Measurements from ENCODE around the gene OR6S1. TPM values are rescaled to one million over a fixed set of nuclear protein-coding genes. Genes with fewer than 3 reads are reported as not detected.
A peak's percentile ranks its signal among the peaks of the same experiment; 100 is the strongest.

Gene OR6S1
- total and polyA plus RNA-seq, 2 of the 8 experiments (the other 6 are each of a cell fraction or from before 2014, with no cell fraction given): not detected

GRCh38 chr14:20627346-20628027, 14.0 kb downstream of the OR6S1 start:
- no peaks in the 10 kb centered on the region for H4K20me1 ChIP-seq (replicated peaks in 1 of 2; ENCODE audit: control insufficient read depth in 1 of 2, insufficient read depth in 2 of 2, low read length in 2 of 2)
- H3K79me2 ChIP-seq (ENCODE audit: control insufficient read depth in 1 of 2, insufficient read depth in 2 of 2, low read length in 2 of 2): no peaks in the 10 kb centered on the region
- H3K4me1 ChIP-seq (replicated peaks in 1 of 4; ENCODE audit: control insufficient read depth in 3 of 4, insufficient read depth in 4 of 4, low read length in 3 of 4): peaks cover 0 to 10% (median 1%) of the 10 kb centered on the region in 4 experiments; a peak in 2 of 7 replicates
- peak overlapping the region; percentile 63 to 95 for H3K4me2 ChIP-seq (ENCODE audit: insufficient read depth in 1 of 2, low read depth in 2 of 2, low read length in 2 of 2)
- POLR2A ChIA-PET (ENCODE audit: partially characterized antibody): interaction anchor here (1.4 kb wide), 1 partner anchor 158 kb away, joined by 4 read pairs; the partner anchor contains the start of gene PNP
- TF ChIP-seq SIN3A (conservative IDR thresholded peaks at IDR 0.05 in 1 of 2, IDR thresholded peaks at IDR 0.05 in 1 of 2; ENCODE audit: low read depth in 1 of 2, low read length in 2 of 2) (no peak), BACH1 (IDR thresholded peaks at IDR 0.05; ENCODE audit: low read length) (no peak), SP2 (IDR thresholded peaks at IDR 0.05; ENCODE audit: low read length) (no peak), CBX8 (IDR thresholded peaks at IDR 0.05; ENCODE audit: borderline replicate concordance, low read depth, low read length) (no peak), HDAC2 (IDR thresholded peaks at IDR 0.05; ENCODE audit: borderline replicate concordance in 1 of 2, low read depth in 2 of 2, low read length in 2 of 2) (no peak), JUND (IDR thresholded peaks at IDR 0.05; ENCODE audit: low read length) (no peak), JUN (IDR thresholded peaks at IDR 0.05; ENCODE audit: low read depth, low read length) (no peak), CHD2 (IDR thresholded peaks at IDR 0.05; ENCODE audit: low read length) (no peak)
- no peaks in the 10 kb centered on the region for H3K9me3 ChIP-seq (ENCODE audit: insufficient read depth in 2 of 2, low read depth in 1 of 2, low read length in 1 of 2)
- peaks cover 0 to 27% (median 17%) of the 10 kb centered on the region in 4 experiments; a peak in 6 of 7 replicates for H3K27me3 ChIP-seq (replicated peaks in 1 of 4; ENCODE audit: control insufficient read depth in 3 of 4, extremely low read depth in 1 of 4, insufficient read depth in 3 of 4, low read length in 3 of 4)
- peak overlapping the region in 2 of 4 experiments; percentile 24 to 75; a peak in 4 of 8 replicates for H3K4me3 ChIP-seq (ENCODE audit: extremely low read depth in 1 of 4, insufficient read depth in 2 of 4, low read depth in 3 of 4, low read length in 4 of 4)
- no peak overlapping the region for H3K27ac ChIP-seq (ENCODE audit: low read depth, low read length)
- H3K56ac ChIP-seq (replicated peaks; ENCODE audit: insufficient read length, low read depth, low read length): no peak overlapping the region
- H2AK5ac ChIP-seq (ENCODE audit: low read depth, low read length): no peak overlapping the region
- no peak overlapping the region for H2BK5ac ChIP-seq (ENCODE audit: low read depth, low read length)
- H3K23me2 ChIP-seq (ENCODE audit: low read depth, low read length): peaks cover 37% of the 10 kb centered on the region
- H4K8ac ChIP-seq (ENCODE audit: extremely low read depth, insufficient read depth, low read length): no peak overlapping the region
- no peak overlapping the region for H2BK12ac ChIP-seq (ENCODE audit: low read depth, low read length)
- WGBS, 2 experiments (ENCODE audit: extremely low coverage in 1 of 2, insufficient coverage in 1 of 2, insufficient read length in 1 of 2, insufficient replicate concordance in 2 of 2, low coverage in 1 of 2, low lambda C conversion rate in 2 of 2, missing lambda C conversion rate in 1 of 2): 57% methylated on average over 5 of the region's 5 CpGs; no CpG with 5 or more reads in 1 of the 2 experiments
- no peak overlapping the region for H4K91ac ChIP-seq (replicated peaks; ENCODE audit: insufficient read length, low read length)
- H3K23ac ChIP-seq (ENCODE audit: insufficient read length): no peak overlapping the region
- no peaks in the 10 kb centered on the region for H3K79me1 ChIP-seq (ENCODE audit: low read depth, low read length)
- H2BK120ac ChIP-seq (replicated peaks; ENCODE audit: low read depth, low read length): no peak overlapping the region
- no peak overlapping the region for H4K5ac ChIP-seq (ENCODE audit: insufficient read length, low read depth, low read length)
- DNase-seq (ENCODE audit: low read depth in 1 of 2, low spot score in 2 of 2): no peak
- CTCF ChIA-PET (ENCODE audit: partially characterized antibody): no interaction called here
- H3K4ac ChIP-seq (replicated peaks; ENCODE audit: insufficient read length, low read depth, low read length): no peak overlapping the region
- no peak overlapping the region for H3K18ac ChIP-seq (ENCODE audit: extremely low read depth, low read length)
- H3K14ac ChIP-seq (ENCODE audit: insufficient read length): no peak overlapping the region
- no peak overlapping the region; the same call in 1 of the 2 replicates for H2AFZ ChIP-seq (ENCODE audit: low read length)
- H2BK20ac ChIP-seq (ENCODE audit: low read length): no peak overlapping the region
- H3K36me3 ChIP-seq (ENCODE audit: control insufficient read depth in 2 of 4, insufficient read depth in 4 of 4, low read length in 3 of 4): no peaks in the 10 kb centered on the region
- no peak for FAIRE-seq
- H3K9ac ChIP-seq (replicated peaks in 1 of 4; ENCODE audit: extremely low read depth in 1 of 4, low read depth in 3 of 4, low read length in 3 of 4): no peak overlapping the region
- H2BK15ac ChIP-seq (ENCODE audit: low read length): no peak overlapping the region
